ENCODE measurements around the gene SORCS2. TPM values are rescaled to one million over a fixed set of nuclear protein-coding genes. Genes with fewer than 3 reads are reported as not detected.

The SORCS2 gene
- total RNA-seq, 4 donors from 2014 or later: 0.19 to 0.85 (median 0.66) TPM

GRCh38 chr4:7787067-7787466 lies 594.7 kb downstream of the SORCS2 start:
- no peak for TF ChIP-seq CTCF (IDR thresholded peaks at IDR 0.05; ENCODE audit: low read depth)

- TF ChIP-seq CTCF (IDR thresholded peaks at IDR 0.05; ENCODE audit: low read depth): no peak
These were observed 595.4 kb downstream of the SORCS2 start for GRCh38 chr4:7787681-7788141.

GRCh38 chr4:7788193-7788592 lies 595.9 kb downstream of the SORCS2 start:
- no peak for TF ChIP-seq CTCF (IDR thresholded peaks at IDR 0.05; ENCODE audit: low read depth)

GRCh38 chr4:7788694-7789425 lies 596.5 kb downstream of the SORCS2 start:
- TF ChIP-seq CTCF (IDR thresholded peaks at IDR 0.05; ENCODE audit: low read depth): no peak

GRCh38 chr4:7790023-7790422 lies 597.7 kb downstream of the SORCS2 start:
- TF ChIP-seq CTCF (IDR thresholded peaks at IDR 0.05; ENCODE audit: low read depth): no peak

GRCh38 chr4:7790999-7791398 lies 598.7 kb downstream of the SORCS2 start:
- TF ChIP-seq CTCF (IDR thresholded peaks at IDR 0.05; ENCODE audit: low read depth): no peak

Small RNA genes lying within 50 kb of the gene (small RNA-seq; reads per million reads assigned to genes)
- not detected for gene MIR4274
- not detected for gene MIR4798

Other genes starting within 250 kb of the SORCS2 start
- gene TADA2B, start 149.2 kb upstream of the SORCS2 start, total RNA-seq: 10 to 100 TPM; 11.7 to 30.0 (median 13.1) TPM
- 10 to 100 TPM; 15.0 to 21.4 (median 19.5) TPM for gene GRPEL1, start 124.5 kb upstream of the SORCS2 start, total RNA-seq
- gene PSAPL1, start 242.4 kb downstream of the SORCS2 start, total RNA-seq: not detected